ENCODE measurements around the gene MARK3.

MARK3 gene

GRCh38 chr14:103385152-103385928 is at the start of gene MARK3:
TSS of gene MARK3 (plus strand) at chr14:103385415. CDS start at chr14:103386030, 615 bp downstream.
- peak; percentile 97 for DNase-seq (ENCODE audit: insufficient read length, low spot score)
- peak; percentile 64 for TF ChIP-seq POLR2A (IDR thresholded peaks at IDR 0.05; ENCODE audit: low read depth, low read length)
- peak; percentile 93 for FAIRE-seq

GRCh38 chr14:103336191-103336590 is 49.0 kb upstream of the MARK3 start:
- FAIRE-seq: no peak
- no peak for TF ChIP-seq POLR2A (IDR thresholded peaks at IDR 0.05; ENCODE audit: low read depth, low read length)
- DNase-seq (ENCODE audit: insufficient read length, low spot score): no peak

- no peak for FAIRE-seq
- no peak for TF ChIP-seq POLR2A (IDR thresholded peaks at IDR 0.05; ENCODE audit: low read depth, low read length)
- no peak for DNase-seq (ENCODE audit: insufficient read length, low spot score)
Observed at GRCh38 chr14:103337794-103338193, 47.4 kb upstream of the MARK3 start.

- TF ChIP-seq POLR2A (IDR thresholded peaks at IDR 0.05; ENCODE audit: low read depth, low read length): no peak
- FAIRE-seq (peak; percentile 45), DNase-seq (ENCODE audit: insufficient read length, low spot score) (no peak)
Observed at GRCh38 chr14:103339561-103339960, 45.7 kb upstream of the MARK3 start.

GRCh38 chr14:103340480-103341212 is 44.6 kb upstream of the MARK3 start:
- no peak for TF ChIP-seq POLR2A (IDR thresholded peaks at IDR 0.05; ENCODE audit: low read depth, low read length)
- DNase-seq (ENCODE audit: insufficient read length, low spot score): no peak
- no peak for FAIRE-seq

GRCh38 chr14:103341250-103342129 is 43.7 kb upstream of the MARK3 start:
- DNase-seq (ENCODE audit: insufficient read length, low spot score) (no peak), FAIRE-seq (no peak)
- TF ChIP-seq POLR2A (IDR thresholded peaks at IDR 0.05; ENCODE audit: low read depth, low read length): no peak

- no peak for TF ChIP-seq POLR2A (IDR thresholded peaks at IDR 0.05; ENCODE audit: low read depth, low read length)
- DNase-seq (ENCODE audit: insufficient read length, low spot score): no peak
- peak; percentile 6 for FAIRE-seq
Observed at GRCh38 chr14:103343164-103343879, 41.9 kb upstream of the MARK3 start.

GRCh38 chr14:103343905-103344797 is 41.1 kb upstream of the MARK3 start:
- FAIRE-seq: peak; percentile 20
- no peak for TF ChIP-seq POLR2A (IDR thresholded peaks at IDR 0.05; ENCODE audit: low read depth, low read length)
- DNase-seq (ENCODE audit: insufficient read length, low spot score): no peak

GRCh38 chr14:103346286-103346685 is 38.9 kb upstream of the MARK3 start:
- DNase-seq (ENCODE audit: insufficient read length, low spot score) (no peak), FAIRE-seq (no peak)
- no peak for TF ChIP-seq POLR2A (IDR thresholded peaks at IDR 0.05; ENCODE audit: low read depth, low read length)

- TF ChIP-seq POLR2A (IDR thresholded peaks at IDR 0.05; ENCODE audit: low read depth, low read length): no peak
- FAIRE-seq: no peak
Observed at GRCh38 chr14:103347091-103347815, 38.0 kb upstream of the MARK3 start.

GRCh38 chr14:103348154-103348553 is 37.1 kb upstream of the MARK3 start:
- FAIRE-seq (no peak), DNase-seq (ENCODE audit: insufficient read length, low spot score) (no peak)
- no peak for TF ChIP-seq POLR2A (IDR thresholded peaks at IDR 0.05; ENCODE audit: low read depth, low read length)

More at GRCh38 chr14:103347091-103347815, 38.0 kb upstream of the MARK3 start:
- no peak for DNase-seq (ENCODE audit: insufficient read length, low spot score)

GRCh38 chr14:103349982-103350381 is 35.2 kb upstream of the MARK3 start:
- FAIRE-seq (peak; percentile 41), DNase-seq (ENCODE audit: insufficient read length, low spot score) (no peak)
- TF ChIP-seq POLR2A (IDR thresholded peaks at IDR 0.05; ENCODE audit: low read depth, low read length): no peak

All from H54 (cell line).